Coronary artery (tissue), 2 donors: ENCODE measurements around the gene CAD.

Experiments used
- DNase-seq: peaks from one replicate; pipeline ENCODE4 v3.0.0-alpha.2; 2017; ENCODE audit warnings: low spot score
- H3K27ac ChIP-seq, 2 donors: fragments of 200-600 bp; sonication (generic); one replicate each; pipeline ENCODE4 v1.5.1; 2016 to 2019
- H3K4me3 ChIP-seq: fragments of 200-600 bp; sonication (generic); 2 replicates; pipeline ENCODE4 v1.5.1; 2016; ENCODE audit warnings: mild to moderate bottlenecking, moderate library complexity
- CTCF ChIP-seq: fragments of 200-600 bp; sonication (generic); IDR thresholded peaks from one replicate; pipeline ENCODE4 v1.5.1; 2019; ENCODE audit warnings: antibody characterized with exemption

The CAD gene

DNA sequence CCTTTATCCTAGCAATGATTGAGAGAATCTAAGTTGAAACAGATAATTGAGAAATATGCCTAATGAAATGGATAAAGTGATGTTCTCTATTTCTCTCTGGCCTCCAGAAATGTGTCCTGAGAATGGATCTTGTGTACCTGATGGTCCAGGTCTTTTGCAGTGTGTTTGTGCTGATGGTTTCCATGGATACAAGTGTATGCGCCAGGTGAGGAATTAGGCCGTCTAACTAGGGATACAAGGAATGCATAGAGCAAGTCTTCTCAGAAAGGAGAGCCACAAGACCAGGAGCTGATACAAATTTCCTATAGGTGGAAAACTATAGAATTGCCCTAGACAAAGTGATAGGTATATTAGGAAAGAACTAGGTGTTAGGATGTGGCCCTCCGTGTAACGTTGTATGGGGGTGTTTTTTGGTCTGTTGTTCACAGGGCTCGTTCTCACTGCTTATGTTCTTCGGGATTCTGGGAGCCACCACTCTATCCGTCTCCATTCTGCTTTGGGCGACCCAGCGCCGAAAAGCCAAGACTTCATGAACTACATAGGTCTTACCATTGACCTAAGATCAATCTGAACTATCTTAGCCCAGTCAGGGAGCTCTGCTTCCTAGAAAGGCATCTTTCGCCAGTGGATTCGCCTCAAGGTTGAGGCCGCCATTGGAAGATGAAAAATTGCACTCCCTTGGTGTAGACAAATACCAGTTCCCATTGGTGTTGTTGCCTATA lies 592 bp upstream of the CAD start:
- Histone ChIP-seq H3K27ac (peak overlapping the region in 1 of 2 donors; percentile 67), H3K4me3 (peak overlapping the region; percentile 88)
- DNase-seq: no peak
- no peak for TF ChIP-seq CTCF

GRCh38 chr2:27218614-27219013 lies 1.4 kb downstream of the CAD start:
- no peak for TF ChIP-seq CTCF
- H3K4me3 ChIP-seq: no peak overlapping the region
- DNase-seq: no peak
- no peak overlapping the region for H3K27ac ChIP-seq

- H3K27ac ChIP-seq: no peak overlapping the region
- no peak for TF ChIP-seq CTCF
- no peak overlapping the region for H3K4me3 ChIP-seq
- no peak for DNase-seq
Observed at GRCh38 chr2:27219091-27219490, 1.9 kb downstream of the CAD start.

DNA sequence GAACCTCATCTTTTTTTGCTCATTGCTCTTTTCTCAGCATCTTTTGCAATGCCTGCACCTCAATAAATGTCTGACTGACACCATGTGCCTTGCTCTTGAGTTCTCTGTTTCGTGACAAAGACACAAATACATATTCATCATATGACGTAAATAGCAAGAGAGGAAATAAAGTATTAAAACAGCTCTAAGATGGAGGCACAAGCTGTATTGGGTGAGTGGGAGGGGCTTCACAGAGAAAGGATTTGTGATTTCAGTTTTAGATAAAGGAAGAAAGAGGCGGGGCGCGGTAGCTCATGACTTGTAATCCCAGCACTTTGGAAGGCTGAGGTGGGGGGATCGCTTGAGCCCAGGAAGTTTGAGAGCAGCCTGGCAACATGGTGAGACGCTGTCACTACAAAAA lies 2.9 kb downstream of the CAD start:
- DNase-seq: no peak
- H3K27ac ChIP-seq: no peak overlapping the region
- H3K4me3 ChIP-seq: no peak overlapping the region
- TF ChIP-seq CTCF: no peak

DNA sequence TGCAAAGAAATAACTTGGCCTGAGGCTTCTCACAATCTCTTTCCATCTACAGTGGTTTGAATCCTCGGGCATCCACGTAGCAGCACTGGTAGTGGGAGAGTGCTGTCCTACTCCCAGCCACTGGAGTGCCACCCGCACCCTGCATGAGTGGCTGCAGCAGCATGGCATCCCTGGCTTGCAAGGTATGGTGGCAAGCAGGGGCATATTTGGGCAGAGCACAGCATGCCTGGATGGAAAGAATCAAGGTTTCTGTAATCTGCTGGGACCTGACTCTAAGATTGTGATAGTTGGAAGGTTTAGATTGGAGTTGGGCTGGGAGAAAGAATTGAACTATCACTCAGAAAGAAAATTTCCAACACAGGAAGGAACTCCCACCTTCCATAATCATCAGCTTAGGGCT lies 4.0 kb downstream of the CAD start:
- no peak for TF ChIP-seq CTCF
- Histone ChIP-seq H3K27ac (no peak overlapping the region), H3K4me3 (no peak overlapping the region)
- DNase-seq: no peak

DNA sequence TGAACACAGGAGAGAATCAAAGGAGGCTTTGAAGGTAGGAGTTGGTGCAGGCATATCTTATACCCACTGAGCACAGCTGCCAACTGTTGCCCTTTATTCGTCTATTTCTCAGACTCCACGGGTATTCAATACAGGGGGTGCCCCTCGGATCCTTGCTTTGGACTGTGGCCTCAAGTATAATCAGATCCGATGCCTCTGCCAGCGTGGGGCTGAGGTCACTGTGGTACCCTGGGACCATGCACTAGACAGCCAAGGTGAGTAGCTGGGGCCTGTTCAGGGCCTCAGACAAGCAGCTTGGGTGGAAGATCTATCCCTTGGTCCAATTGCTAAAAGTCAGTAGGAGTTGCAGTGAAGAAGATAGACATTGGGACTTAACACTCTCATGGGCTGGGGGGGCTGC lies 5.2 kb downstream of the CAD start:
- DNase-seq: no peak
- Histone ChIP-seq H3K4me3 (no peak overlapping the region), H3K27ac (no peak overlapping the region)
- no peak for TF ChIP-seq CTCF

DNA sequence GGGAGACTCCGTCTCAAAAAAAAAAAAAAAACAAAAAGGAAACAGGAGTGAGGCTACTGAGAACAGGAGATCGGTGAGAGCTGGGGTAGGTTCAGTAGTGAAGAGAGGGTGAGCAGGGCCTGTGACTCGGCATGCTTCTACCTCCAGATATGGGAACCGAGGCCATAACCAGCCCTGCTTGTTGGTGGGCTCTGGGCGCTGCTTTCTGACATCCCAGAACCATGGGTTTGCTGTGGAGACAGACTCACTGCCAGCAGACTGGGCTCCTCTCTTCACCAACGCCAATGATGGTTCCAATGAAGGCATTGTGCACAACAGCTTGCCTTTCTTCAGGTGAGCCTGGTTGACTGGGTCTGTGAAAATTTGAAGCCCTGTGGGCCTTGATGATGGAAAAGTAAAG lies 6.2 kb downstream of the CAD start:
- H3K27ac ChIP-seq: no peak overlapping the region
- H3K4me3 ChIP-seq: no peak overlapping the region
- no peak for TF ChIP-seq CTCF
- DNase-seq: no peak
